ENCODE results near the gene ZGLP1.

Gene ZGLP1

DNA sequence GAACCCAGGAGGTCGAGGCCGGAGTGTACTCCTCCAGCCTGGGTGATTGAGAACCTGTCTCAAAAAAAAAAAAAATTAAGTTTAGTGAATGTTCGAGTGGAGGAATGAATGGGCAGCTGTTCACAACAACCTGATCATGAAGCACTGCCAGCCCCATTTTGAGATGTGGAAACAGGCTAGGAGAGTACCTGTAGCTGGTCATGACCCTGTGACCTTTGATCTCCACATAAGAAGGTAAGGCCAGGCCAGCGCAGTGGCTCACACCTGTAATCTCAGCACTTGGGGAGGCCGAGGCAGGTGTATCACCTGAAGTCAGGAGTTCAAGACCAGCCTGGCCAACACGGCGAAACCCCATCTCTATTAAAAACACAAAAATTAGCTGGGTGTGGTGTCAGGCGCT, 16.1 kb upstream of the ZGLP1 start:
- no peak for DNase-seq

DNA sequence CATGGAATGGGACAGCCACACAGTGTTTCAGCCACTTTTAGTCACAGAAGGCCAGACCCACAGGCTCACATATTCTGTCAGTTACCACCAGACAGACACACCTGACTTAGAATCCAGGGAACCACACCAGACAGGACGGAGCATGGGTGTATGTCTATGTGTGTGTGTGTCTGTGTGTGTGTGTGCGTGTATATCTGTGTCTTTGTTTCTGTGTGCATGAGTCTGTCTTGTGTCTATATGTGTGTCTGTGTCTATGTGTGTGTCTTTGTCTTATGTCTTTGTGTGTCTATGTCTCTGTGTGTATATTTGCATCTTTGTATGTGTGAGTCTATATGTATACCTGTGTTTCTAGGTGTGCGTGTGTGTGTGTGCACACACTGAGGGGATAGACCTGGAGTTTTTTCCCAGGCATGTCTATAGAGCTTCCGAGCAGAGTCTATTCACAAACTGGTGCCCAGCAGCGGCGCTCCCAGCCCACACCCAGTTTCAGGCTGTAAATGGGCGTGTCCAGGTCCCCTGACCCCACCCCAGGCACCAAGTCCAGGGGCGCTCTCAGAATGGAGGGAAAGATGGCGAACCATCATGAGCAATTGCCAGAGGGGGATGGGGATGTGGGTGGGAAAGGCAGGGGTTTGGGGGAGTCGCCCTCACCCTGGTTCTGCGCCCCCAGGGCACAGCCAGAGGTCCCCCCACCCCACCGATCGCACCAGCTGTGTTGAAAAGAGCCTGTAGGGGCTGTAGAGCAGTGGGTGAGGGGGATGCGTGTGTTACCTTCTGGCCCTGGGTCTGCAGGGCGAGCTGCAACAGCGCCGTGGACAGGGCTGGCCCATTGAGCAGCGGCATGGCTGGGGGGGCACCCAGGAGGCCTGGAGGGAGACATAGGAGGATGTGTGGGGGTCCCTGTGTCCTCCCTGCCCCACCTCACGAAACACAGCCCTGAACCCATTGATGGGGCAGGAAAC, 12.5 kb upstream of the ZGLP1 start:
- DNase-seq: no peak

DNA sequence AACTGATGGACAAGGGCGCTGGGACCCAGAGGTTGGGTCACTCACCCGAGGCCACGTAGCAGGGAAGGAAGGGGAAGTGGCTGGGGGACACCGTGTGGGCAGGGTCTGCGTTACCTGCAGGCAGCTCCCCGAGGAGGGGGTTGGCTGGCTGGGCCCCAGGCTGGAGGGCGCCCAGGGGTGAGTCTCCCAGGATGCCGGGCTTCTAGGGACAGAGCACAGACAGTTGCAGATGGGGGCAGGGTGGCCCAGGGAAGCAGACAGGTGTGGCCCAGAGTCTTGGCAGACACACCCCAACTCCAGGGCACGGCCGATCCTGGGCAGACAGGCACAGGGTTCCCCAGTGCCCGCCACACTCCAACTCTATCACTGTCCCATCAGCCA, 11.8 kb upstream of the ZGLP1 start:
- DNase-seq: no peak

DNA sequence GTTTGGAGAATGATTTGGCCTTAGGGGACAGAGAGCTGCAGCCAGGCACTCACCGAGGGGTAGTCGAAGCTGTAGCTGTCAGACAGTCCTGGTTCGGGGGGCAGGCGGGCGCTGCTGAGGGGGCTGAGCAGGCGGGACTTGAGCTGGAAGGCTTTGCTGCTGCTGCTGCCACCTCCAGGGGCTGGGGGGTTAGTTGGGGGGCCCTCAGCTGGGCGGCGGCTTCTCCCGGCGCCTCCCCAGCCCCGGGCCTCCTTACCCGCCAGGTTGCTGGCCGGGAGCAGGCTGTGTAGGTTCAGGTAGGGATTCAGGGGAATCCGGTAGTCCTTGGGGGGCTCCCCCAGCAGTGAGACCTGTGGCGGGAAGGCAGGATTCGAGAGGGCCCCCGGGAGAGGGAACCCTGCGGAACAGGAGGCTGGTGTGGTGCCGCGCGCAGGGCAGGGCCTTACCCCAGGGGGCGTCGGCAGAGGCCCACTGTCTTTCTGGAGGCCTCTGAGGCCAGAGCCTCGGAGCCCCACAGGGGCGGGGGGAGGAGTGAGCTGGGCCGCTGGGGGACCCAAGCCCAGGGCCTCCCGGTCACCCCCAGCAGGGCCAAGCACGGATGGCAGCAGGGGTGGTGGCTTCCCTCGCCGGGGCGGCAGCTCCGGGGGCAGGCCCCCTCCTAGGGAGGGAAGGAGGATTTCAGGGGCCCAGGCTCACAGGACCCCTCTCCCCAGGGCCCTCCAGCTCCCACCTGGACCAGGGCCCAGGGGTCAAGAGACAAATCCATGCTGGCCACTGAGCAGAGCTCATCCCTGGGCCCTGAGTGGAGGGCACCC, 11.2 kb upstream of the ZGLP1 start:
- no peak for DNase-seq

DNA sequence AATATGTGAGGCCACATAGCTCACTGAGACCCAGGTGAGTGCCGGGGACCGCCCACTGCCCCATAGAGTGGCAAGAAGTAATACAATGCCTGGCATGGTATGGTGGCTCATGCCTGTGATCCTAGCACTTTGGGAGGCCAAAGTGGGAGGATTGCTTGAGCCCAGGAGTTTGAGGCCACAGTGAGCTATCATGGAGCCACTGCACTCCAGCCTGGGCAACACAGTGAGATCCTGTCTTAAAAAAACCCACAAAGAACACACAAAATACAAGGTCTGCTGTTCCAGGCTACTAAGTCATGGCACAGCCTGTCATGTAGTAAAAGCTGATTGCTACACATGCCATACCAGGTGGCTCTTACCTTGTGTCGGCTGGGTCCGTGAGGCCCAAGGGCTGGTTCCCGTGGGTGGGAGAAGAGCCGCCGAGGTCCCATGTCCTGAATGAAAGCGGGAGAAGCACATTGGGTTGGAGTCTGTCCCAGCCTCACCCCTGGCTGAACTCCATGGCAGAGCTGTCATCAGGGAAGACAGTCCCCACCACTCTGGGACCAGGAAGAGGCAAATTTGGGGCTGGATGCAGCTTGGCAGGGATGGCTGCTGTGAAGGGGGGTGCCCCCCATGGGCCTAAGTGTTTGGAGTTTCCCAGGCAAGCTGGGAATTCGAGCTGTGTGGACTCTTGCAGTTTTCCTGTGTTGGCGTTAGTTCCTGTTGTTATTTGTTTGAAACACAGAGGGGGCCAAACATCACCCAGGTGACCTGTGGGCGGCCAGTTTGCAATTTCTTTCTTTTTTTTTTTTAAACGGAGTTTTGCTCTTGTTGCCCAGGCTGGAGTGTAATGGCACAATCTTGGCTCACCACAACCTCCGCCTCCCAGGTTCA, 9.4 kb upstream of the ZGLP1 start:
- no peak for DNase-seq

DNA sequence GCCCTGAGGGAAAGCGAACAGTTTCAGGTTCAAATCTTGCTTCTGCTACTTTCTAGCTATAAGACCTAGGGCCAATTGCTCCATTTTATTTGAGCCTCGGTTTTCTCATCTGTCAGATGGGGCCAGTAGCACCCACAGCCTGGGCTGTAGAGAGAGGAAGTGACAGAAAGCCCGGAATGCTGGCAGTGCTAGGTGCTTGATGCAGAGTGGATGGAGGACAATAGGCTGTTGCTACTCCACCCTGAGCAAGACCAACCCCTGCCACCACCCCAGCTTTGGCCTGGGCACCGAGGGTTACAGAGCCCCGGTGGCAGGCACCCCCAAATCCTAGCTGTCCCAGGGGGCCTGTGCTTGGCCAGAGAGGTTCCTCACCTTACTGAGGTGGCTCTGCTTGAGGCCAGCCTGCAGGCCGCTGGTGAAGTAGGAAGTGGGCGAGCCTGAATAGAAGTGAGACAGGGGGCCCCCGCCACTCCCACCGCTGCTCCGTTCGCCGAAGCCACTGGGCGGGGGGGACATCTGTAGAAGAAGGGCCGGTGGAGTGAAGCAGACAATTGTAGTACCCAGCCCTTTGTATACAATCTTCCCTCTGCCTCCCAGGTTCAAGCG, 8.3 kb upstream of the ZGLP1 start:
- no peak for DNase-seq

DNA sequence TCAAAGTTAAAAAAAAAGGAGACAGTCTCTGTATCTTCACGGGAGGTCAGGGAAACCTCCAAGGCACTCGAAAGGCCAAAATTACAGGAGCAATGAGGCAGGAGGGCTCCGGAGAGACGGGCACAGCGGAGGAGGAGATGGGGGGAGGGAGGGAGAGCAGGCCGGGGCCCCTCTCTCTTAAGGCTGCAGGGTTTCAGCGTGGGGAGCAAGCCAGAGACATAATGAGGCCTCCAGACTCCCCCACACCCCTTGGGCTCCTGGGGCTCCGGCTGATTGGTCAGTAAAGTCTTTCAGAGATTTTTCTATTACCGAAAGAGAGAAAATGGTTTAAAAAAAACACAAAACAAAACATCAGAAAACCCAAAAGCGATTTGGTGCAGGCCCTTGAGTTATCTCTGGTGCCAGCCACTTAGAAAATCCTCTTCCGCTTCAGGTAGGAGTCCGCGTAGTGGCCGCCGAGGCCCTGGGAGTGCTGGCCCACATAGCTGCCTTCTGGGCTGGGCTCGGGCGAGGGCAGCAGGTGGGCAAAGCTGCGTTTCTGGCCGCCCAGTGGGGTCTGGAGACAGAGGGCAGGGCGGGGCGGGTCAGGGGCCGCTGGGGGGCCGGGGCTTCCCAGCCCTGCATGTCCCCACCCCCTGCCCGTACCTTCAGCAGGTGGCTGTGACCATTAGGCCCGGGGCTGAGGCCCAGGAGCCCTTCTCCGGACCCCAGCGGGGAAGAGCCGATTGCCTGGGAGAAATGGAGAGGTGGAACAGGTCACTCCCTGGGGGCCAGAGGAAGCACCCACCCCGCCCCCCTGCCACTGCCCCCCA, 7.6 kb upstream of the ZGLP1 start:
- no peak for DNase-seq

DNA sequence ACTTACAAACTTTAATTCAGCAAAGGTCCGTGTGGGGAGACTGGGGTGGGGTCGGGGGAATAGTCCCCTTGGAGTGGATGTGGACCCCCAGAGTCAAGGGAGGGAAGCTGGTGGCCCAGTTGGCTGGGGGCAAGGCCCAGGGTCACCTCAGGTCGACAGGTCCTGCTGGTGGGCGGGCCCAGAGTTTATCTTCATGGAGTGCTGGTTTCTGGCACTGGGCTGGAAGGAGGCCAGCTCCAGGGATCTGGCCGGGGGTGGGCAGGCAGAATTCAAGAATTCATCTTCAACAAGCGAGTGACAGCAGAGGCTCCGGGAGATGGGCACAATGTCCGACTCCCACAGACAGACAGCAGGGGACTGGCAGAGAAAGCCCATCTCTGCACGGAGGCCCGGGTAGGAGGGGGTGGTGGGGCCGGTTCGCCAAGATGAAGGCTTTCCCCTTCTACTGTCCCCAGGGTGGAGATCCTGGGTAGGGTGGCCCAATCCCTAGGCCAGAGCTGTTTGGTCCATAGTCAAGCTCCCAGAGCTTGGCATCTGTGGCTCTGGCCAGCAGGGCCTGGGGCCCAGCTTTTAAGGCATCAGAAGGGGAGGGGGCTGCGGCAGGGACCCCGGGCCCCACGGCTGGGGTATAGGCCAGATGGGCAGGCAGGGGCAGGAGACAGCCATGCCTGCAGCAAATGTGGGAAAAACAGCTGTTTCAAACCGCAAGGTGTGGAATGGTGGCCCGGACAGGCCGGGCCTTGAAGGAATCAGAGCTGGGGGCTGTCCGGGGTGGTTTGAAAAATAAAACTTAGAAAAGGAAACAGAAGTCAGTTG, 6.8 kb upstream of the ZGLP1 start:
- DNase-seq: no peak

DNA sequence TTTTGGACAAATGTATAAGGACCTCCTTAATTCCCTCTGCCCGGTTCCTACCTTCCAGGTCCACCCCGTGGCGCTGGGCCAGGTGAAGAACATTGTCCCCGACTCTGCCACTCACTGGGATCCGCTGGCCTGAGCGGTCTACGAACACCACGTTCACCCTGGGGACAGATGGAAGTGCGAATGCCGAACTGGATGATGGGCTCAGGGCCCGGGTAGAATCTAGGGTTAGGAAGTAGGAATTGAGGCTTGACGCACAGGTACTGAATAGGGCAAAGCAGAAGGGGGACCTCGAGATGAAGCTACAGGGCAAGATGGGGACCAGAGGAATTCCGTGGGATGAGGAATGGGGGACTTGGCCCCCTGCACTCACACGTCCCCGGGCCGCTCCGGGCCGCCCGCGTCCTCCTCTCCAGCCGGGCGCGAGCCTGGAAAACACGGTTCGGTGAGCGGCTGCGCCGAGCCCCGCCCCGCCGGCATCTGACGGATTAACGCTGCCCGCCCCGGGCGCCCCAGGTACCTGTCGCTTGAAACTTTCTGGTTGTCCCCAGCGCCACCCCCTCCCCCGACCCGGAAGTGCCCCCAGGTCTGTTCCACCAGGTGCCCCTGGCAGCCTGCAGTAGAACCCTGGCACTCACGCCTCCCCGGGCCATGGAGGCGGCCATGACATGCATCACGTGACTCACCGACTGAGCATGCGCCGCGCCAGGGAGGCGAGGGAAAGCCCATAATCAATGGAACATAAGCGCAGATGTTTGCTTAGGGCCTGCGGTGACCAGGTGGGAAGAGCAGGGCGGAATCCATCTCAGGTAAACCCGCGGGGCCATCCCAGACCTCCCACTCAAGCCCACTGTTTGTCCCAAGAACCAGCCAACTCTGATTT, 6.0 kb upstream of the ZGLP1 start, which contains the start of gene FDX2:
Gene FDX2 (minus strand): TSS at position 681 of the 880 bp plus-strand sequence. CDS start 19 bp downstream, at position 662.
- DNase-seq: peak; percentile 95

DNA sequence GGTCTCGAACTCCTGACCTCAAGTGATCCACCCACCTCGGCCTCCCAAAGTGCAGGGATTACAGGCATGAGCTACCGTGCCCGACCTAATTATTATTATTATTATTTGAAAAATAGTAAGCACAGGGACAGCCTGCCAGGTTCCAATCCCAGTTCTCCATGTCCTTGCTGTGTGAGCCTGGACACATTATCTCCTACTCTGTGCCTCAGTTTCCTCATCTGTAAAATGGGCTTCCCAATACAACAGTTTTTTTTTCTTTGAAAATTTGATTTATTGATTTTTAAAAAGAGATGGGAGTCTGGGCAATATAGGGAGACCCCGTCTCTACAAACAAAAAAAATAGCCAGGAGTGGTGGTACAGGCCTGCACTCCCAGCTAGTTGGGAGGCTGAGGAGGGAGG, 3.3 kb downstream of the ZGLP1 start:
- no peak for DNase-seq

DNA sequence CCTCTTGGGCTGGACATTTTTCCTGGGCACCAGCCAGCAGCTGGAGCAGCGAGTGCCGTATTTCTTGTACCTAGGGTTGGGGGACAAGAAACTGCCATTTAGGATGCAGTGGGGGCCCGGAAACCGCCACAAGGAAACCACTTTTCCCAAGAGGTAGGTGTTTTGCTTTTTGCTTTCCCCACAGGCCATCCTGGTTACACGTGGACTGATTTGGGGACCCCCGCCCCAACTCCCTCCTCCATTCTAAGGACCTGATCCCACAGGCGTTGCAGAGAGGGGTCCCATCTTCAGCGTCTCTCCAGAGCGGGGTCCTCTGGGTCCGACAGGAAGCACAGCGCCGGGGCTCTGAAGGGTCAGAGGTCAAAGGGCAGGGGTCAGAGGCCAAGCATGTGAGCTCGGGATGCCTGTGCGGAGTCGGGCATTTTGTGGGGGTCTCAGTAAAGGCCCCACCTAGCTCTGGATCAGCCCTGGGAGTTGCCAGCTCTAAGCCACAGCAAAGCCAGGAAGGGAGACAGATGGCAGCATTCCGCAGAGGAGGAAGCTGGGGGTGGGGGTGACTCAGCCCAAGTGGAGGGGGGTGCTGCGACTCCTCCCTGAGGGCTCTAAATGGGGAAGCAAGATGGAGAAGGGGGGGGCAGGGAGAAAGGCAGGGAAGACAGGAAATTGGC, 4.3 kb downstream of the ZGLP1 start:
- no peak for DNase-seq

DNA sequence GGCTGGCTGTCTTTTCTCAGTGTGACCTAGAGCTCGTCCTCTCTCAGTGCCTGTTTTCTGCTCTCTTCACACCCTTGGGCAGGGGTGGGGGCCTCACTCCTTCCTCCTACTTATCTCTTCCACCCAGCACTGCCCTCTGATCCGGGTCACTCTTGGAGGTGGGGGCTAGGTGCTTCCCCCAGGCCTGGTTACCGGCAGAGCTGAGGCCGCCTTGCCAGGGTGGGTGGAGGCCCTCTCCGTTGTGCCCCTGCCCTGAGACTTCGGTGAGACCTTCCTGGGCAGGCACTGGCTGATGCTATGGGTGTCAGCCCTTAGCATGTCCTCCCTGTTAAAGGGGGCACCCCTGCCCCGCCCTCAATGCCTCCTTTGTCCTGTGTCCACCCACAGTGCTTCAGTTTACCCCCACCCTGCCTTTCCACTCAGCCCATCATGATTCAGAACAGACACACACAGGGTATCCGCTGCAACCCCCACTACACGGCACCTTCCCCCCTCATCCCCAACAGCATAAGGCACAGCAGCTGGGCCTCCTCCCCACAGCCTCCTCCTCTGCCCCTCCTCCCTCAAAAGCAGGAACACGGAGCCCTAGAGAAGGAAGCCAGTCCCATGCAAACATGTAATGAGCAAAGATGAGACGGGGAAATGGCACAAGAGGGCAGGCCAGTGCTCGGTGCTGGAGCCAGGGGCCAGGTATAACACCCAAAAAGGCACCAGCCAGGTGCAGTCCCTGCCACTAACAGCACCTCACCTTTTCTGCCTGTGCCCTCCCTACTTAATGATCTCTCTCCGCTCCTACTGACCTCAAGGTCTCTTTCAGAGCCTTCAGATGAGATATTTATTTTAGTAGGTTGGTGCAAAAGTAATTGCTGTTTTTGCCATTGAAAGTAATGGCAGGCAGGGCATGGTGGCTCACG, 9.8 kb downstream of the ZGLP1 start:
- DNase-seq: no peak

DNA sequence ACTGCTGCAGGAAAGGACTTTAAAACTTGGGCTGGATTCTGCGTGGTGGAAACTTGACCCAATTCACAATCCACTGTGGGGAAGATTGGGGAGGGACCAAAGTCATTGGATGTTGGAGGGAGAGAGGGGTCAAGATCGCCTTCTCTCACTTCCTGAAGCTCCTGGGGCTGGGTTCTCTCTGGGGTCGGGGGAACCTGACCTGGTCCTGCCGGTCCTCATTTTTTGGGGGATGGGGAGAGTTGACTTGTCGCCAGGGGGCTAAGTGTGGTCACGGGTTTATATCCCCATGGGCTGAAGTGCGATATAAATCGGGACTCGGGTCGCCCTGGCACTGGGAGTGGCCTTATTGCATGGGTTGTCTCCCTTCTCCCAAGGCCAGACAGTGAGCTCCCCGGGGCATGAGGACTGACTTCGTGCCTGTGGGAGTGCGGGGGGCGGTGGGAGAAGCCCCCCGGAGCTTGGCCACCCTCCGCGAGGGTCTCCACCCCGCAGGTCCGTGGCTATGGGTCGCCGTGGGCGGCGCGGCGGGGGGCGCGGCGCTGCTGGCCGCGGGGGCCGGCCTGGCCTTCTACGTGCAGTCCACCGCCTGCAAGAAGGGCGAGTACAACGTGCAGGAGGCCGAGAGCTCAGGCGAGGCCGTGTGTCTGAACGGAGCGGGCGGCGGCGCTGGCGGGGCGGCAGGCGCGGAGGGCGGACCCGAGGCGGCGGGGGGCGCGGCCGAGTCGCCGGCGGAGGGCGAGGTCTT, 13.6 kb downstream of the ZGLP1 start:
- DNase-seq: no peak

DNA sequence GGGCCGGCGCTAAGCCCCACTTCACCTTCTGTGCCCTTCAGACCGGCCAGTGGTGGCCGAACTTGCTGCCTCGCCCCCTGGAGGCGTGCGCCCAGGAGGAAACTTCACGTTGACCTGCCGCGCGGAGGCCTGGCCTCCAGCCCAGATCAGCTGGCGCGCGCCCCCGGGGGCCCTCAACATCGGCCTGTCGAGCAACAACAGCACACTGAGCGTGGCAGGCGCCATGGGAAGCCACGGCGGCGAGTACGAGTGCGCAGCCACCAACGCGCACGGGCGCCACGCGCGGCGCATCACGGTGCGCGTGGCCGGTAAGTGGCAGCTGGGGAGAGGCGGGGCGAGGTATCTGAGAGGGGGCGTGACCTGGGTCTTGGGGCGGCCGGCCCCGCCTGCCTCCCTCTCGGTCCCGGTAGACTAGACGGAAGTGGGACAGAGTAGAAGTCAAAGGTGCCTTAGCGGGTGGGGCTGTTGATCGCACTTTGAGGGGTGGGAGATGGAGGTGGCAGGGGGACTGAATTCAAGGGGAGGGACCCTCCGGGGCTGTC, 14.2 kb downstream of the ZGLP1 start:
- peak; percentile 66 to 74 for DNase-seq

DNA sequence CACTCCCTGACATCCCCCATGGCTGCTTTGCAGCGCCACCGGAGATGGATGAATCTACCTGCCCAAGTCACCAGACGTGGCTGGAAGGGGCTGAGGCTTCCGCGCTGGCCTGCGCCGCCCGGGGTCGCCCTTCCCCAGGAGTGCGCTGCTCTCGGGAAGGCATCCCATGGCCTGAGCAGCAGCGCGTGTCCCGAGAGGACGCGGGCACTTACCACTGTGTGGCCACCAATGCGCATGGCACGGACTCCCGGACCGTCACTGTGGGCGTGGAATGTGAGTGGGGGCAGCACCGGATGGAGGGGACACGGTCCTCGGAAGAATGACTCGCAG, 15.3 kb downstream of the ZGLP1 start:
- peak in 1 of 2 experiments; percentile 30 for DNase-seq

DNA sequence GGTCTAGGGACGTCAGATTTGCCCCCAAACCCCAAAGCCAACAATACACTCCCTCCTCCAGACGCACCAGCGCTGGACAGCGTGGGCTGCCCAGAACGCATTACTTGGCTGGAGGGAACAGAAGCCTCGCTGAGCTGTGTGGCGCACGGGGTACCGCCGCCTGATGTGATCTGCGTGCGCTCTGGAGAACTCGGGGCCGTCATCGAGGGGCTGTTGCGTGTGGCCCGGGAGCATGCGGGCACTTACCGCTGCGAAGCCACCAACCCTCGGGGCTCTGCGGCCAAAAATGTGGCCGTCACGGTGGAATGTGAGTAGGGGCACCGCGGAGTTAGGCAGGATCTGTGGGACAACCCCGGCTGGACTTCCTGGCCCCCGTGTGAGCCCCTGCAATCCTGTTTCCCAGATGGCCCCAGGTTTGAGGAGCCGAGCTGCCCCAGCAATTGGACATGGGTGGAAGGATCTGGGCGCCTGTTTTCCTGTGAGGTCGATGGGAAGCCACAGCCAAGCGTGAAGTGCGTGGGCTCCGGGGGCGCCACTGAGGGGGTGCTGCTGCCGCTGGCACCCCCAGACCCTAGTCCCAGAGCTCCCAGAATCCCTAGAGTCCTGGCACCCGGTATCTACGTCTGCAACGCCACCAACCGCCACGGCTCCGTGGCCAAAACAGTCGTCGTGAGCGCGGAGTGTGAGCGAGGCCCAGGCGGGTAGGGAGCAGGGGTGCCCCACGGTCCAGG, 15.8 kb downstream of the ZGLP1 start:
- DNase-seq: no peak

Measured in activated CD4-positive, alpha-beta T cell treated with anti-CD3 and anti-CD28 coated beads, Interleukin-2, amount 50 U/mL, for 48 hours (primary cell).